Measurements from ENCODE around the gene SLC6A1.

DNA sequence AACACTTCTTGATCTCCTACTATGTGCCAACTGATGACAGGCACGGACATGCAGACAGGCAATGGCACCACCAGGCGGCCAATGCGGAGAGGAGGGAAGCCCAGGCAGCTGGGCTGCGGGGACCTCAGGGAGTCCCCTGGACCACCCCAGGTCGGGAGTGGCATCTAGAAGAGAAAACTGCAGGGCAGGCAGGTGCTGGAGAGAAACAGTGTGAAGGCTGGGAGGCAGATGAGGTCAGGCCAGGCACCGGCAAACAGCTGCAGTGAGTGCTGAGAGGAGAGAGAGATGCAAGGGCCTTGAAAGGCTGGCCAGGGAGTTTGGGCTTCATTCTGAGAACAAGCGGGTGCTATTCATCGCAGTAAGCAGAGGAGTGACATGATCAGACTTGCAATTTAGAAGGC lies 29.1 kb downstream of the SLC6A1 start:
- TF ChIP-seq, protein P1, sequence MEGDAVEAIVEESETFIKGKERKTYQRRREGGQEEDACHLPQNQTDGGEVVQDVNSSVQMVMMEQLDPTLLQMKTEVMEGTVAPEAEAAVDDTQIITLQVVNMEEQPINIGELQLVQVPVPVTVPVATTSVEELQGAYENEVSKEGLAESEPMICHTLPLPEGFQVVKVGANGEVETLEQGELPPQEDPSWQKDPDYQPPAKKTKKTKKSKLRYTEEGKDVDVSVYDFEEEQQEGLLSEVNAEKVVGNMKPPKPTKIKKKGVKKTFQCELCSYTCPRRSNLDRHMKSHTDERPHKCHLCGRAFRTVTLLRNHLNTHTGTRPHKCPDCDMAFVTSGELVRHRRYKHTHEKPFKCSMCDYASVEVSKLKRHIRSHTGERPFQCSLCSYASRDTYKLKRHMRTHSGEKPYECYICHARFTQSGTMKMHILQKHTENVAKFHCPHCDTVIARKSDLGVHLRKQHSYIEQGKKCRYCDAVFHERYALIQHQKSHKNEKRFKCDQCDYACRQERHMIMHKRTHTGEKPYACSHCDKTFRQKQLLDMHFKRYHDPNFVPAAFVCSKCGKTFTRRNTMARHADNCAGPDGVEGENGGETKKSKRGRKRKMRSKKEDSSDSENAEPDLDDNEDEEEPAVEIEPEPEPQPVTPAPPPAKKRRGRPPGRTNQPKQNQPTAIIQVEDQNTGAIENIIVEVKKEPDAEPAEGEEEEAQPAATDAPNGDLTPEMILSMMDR (IDR thresholded peaks at IDR 0.05), result peak in 1 of 5 experiments; percentile 23
- TF ChIP-seq POLR2A (IDR thresholded peaks at IDR 0.05), result no peak
